Thoracic aorta (tissue), 2 donors: ENCODE data around the gene SDC3. TPM values are rescaled to one million over a fixed set of nuclear protein-coding genes. Genes with fewer than 3 reads are reported as not detected.

Experiments
- ATAC-seq: fragments of 150-250 bp; one replicate; pipeline ENCODE4 v1.8.0; 2017; ENCODE audit warnings: low read depth; ENCODE audit not compliant: insufficient number of reproducible peaks, low FRiP score
- DNase-seq: peaks from one replicate; pipeline ENCODE4 v3.0.0-alpha.2; 2020; ENCODE audit warnings: low spot score
- H3K27ac ChIP-seq, 2 donors: fragments of 200-600 bp; sonication (generic); 1 replicate in 1 of 2; 2 replicates in 1 of 2; pipeline ENCODE4 v1.5.1; 2016; ENCODE audit warnings: mild to moderate bottlenecking in 2 of 2, moderate library complexity in 2 of 2
- H3K27me3 ChIP-seq: fragments of 200-600 bp; sonication (generic); replicated peaks from 2 replicates; pipeline ENCODE4 v1.6.0; 2016; ENCODE audit warnings: mild to moderate bottlenecking; ENCODE audit not compliant: insufficient read depth
- H3K36me3 ChIP-seq: fragments of 200-600 bp; sonication (generic); one replicate; pipeline ENCODE4 v1.5.1; 2016
- H3K4me1 ChIP-seq, 2 donors: fragments of 200-600 bp; sonication (generic); 1 replicate in 1 of 2; 2 replicates in 1 of 2; pipeline versions ENCODE4 v1.5.1 to v1.6.0; 2016; ENCODE audit warnings: low read depth in 2 of 2, mild to moderate bottlenecking in 1 of 2; ENCODE audit not compliant: control insufficient read depth in 1 of 2
- H3K4me3 ChIP-seq: fragments of 200-600 bp; sonication (generic); 2 replicates; pipeline ENCODE4 v1.5.1; 2016; ENCODE audit warnings: mild to moderate bottlenecking
- H3K9me3 ChIP-seq: fragments of 200-600 bp; sonication (generic); 2 replicates; pipeline ENCODE4 v1.5.1; 2016
- CTCF ChIP-seq: fragments of 200-600 bp; sonication (generic); IDR thresholded peaks from one replicate; pipeline ENCODE4 v1.5.1; 2019; ENCODE audit warnings: antibody characterized with exemption
- total RNA-seq, 2 donors: library from RNA; depleted of rRNA; stranded (reverse); fragments of >200 nt; gene quantifications; one replicate each; pipeline versions ENCODE4 v1.1.0 to v1.2.3, GENCODE V29; 2016

SDC3 gene
- total RNA-seq, 2 donors from 2014 or later, result 51.6 to 75.4 TPM

GRCh38 chr1:30887485-30888315, 20.9 kb downstream of the SDC3 start:
- Histone ChIP-seq H3K27ac (peak overlapping the region; percentile 91 to 97), H3K36me3 (no peaks in the 10 kb centered on the region), H3K9me3 (no peaks in the 10 kb centered on the region), H3K4me3 (no peak overlapping the region), H3K4me1 (peaks cover 14 to 82% of the 10 kb centered on the region in 2 donors), H3K27me3 (no peaks in the 10 kb centered on the region)
- DNase-seq (no peak), ATAC-seq (peak; percentile 16)
- no peak for TF ChIP-seq CTCF

- ATAC-seq, result no peak
- Histone ChIP-seq H3K27me3 (no peaks in the 10 kb centered on the region), H3K4me3 (no peak overlapping the region), H3K27ac (peak overlapping the region; percentile 91 to 97), H3K36me3 (no peaks in the 10 kb centered on the region), H3K4me1 (peaks cover 14 to 80% of the 10 kb centered on the region in 2 donors), H3K9me3 (no peaks in the 10 kb centered on the region)
- no peak for DNase-seq
- no peak for TF ChIP-seq CTCF
Observed at GRCh38 chr1:30886710-30887428, 21.7 kb downstream of the SDC3 start.

GRCh38 chr1:30885570-30886522, 22.7 kb downstream of the SDC3 start:
- H3K27me3 ChIP-seq, result no peaks in the 10 kb centered on the region
- peak overlapping the region; percentile 91 to 97 for H3K27ac ChIP-seq
- DNase-seq (no peak), ATAC-seq (no peak)
- H3K36me3 ChIP-seq, result no peaks in the 10 kb centered on the region
- no peak overlapping the region for H3K4me3 ChIP-seq
- no peak for TF ChIP-seq CTCF
- H3K9me3 ChIP-seq, result no peaks in the 10 kb centered on the region
- peaks cover 14 to 79% of the 10 kb centered on the region in 2 donors for H3K4me1 ChIP-seq

- no peak for DNase-seq
- Histone ChIP-seq H3K9me3 (no peaks in the 10 kb centered on the region), H3K36me3 (no peaks in the 10 kb centered on the region), H3K4me3 (no peak overlapping the region), H3K27ac (peak overlapping the region in 1 of 2 donors; percentile 97), H3K27me3 (no peaks in the 10 kb centered on the region), H3K4me1 (peaks cover 14 to 85% of the 10 kb centered on the region in 2 donors)
- no peak for ATAC-seq
- TF ChIP-seq CTCF, result no peak
Observed at GRCh38 chr1:30884723-30885122, 23.8 kb downstream of the SDC3 start.
